K562 (cell line): Measurements from ENCODE around the gene MED20. TPM values are rescaled to one million over a fixed set of nuclear protein-coding genes. Genes with fewer than 3 reads are reported as not detected.

Experiments used
- ATF4 ChIP-seq: fragments of 450-650 bp; formaldehyde crosslinking; IDR thresholded peaks from 2 replicates; pipeline ENCODE4 v1.4.0; 2022; ENCODE audit warnings: mild to moderate bottlenecking, moderate library complexity
- E2F8 ChIP-seq: fragments of 450-650 bp; IDR thresholded peaks from 2 replicates; pipeline ENCODE4 v1.7.1; 2018; ENCODE audit warnings: mild to moderate bottlenecking, low read depth; ENCODE audit not compliant: partially characterized antibody
- ETV1 ChIP-seq: fragments of 450-650 bp; conservative IDR thresholded peaks from 2 replicates; pipeline ENCODE4 v1.6.1; 2016; ENCODE audit warnings: missing genetic modification characterization, control low read depth, low read depth, missing compliant biosample characterization
- ETV6 ChIP-seq, 3 experiments: fragments of 150-350 bp in 1 of 3; sonication (generic) in 1 of 3; formaldehyde crosslinking in 1 of 3; IDR thresholded peaks; 2 replicates each; pipeline versions ENCODE4 v1.6.1 to v1.8.0; 2014 to 2022; ENCODE audit warnings: borderline replicate concordance in 2 of 3, low read depth in 2 of 3, antibody characterized with exemption in 1 of 3, low read length in 1 of 3, mild to moderate bottlenecking in 1 of 3, missing genetic modification reagents in 1 of 3
- HNRNPH1 ChIP-seq: fragments of 200-400 bp; formaldehyde crosslinking; optimal IDR thresholded peaks from 2 replicates; pipeline ENCODE3; 2017; ENCODE audit warnings: low read depth, mild to moderate bottlenecking, low read length, moderate library complexity
- NR2C2 ChIP-seq, 2 experiments: fragments of 200-800 bp in 1 of 2; sonication (Bioruptor generic) in 1 of 2; sonication (generic) in 1 of 2; formaldehyde crosslinking in 1 of 2; IDR thresholded peaks; 2 replicates each; pipeline versions ENCODE4 v1.6.1 to v1.8.0; 2016 to 2022; ENCODE audit warnings: mild to moderate bottlenecking in 1 of 2, missing compliant biosample characterization in 1 of 2, missing genetic modification characterization in 1 of 2, missing genetic modification reagents in 1 of 2
- RBM34 ChIP-seq: fragments of 200-400 bp; formaldehyde crosslinking; IDR thresholded peaks from 2 replicates; pipeline ENCODE4 v1.6.1; 2018; ENCODE audit warnings: low read length, borderline replicate concordance; ENCODE audit not compliant: insufficient read depth
- SRF ChIP-seq, 2 experiments: fragments of 250-450, 450-650 bp in 1 of 2; sonication (Bioruptor Pico) in 1 of 2; sonication (generic) in 1 of 2; formaldehyde crosslinking; IDR thresholded peaks; 2 replicates each; pipeline versions ENCODE4 v1.5.0 to v1.5.1; 2020 to 2022; ENCODE audit warnings: mild to moderate bottlenecking in 1 of 2, missing genetic modification reagents in 1 of 2
- TAF1 ChIP-seq: IDR thresholded peaks from 2 replicates; pipeline ENCODE4 v1.6.1; 2011; ENCODE audit warnings: mild to moderate bottlenecking, low read length, moderate library complexity; ENCODE audit not compliant: insufficient read depth, control insufficient read depth, severe bottlenecking; ENCODE audit errors: extremely low read depth
- TAF9B ChIP-seq: fragments of 450-650 bp; IDR thresholded peaks from 2 replicates; pipeline ENCODE4 v1.6.1; 2018; ENCODE audit warnings: mild to moderate bottlenecking; ENCODE audit not compliant: partially characterized antibody
- U2AF2 ChIP-seq: fragments of 200-400 bp; formaldehyde crosslinking; optimal IDR thresholded peaks from 2 replicates; pipeline ENCODE3; 2017; ENCODE audit warnings: low read depth, mild to moderate bottlenecking, low read length
- ZBTB43 ChIP-seq: sonication (generic); formaldehyde crosslinking; IDR thresholded peaks from 2 replicates; pipeline ENCODE4 v1.8.0; 2023; ENCODE audit warnings: mild to moderate bottlenecking, missing genetic modification reagents
- ZFPM2 ChIP-seq: fragments of 250-450 bp; sonication (Bioruptor Pico); IDR thresholded peaks from 2 replicates; pipeline ENCODE4 v1.5.1; 2022; ENCODE audit warnings: mild to moderate bottlenecking
- ZNF57 ChIP-seq: fragments of 450-650 bp; formaldehyde crosslinking; IDR thresholded peaks from 2 replicates; pipeline ENCODE4 v1.4.0; 2020; ENCODE audit warnings: mild to moderate bottlenecking, moderate library complexity
- polyA plus RNA-seq, 8 experiments: library from polyadenylated mRNA; depleted of rRNA in 4 of 8; stranded (reverse) in 5 of 8; unstranded in 3 of 8; fragments of >200 nt; fragmentation: Nextera tagmentation in 2 of 8; fragmentation: Illumina TruSeq in 1 of 8; extraction: Ambion mirVana in 2 of 8; extraction: Trizol in 1 of 8; gene quantifications; 2 replicates each; pipeline versions ENCODE4 v1.2.1 to v1.2.3, GENCODE V29; 2011 to 2014; ENCODE audit warnings: inconsistent platforms in 1 of 8, missing spikeins in 1 of 8
- total RNA-seq, 7 experiments: library from RNA; depleted of rRNA in 6 of 7; stranded (reverse); fragments of >200 nt in 6 of 7; fragmentation: Illumina TruSeq in 2 of 7; extraction: Trizol in 2 of 7; gene quantifications; 2 replicates each; pipeline versions ENCODE4 v1.2.1 to v1.2.3, GENCODE V29; 2011 to 2021; ENCODE audit warnings: low replicate concordance in 1 of 7
- TF ChIP-seq, protein P1 (sequence below): fragments of 450-650 bp; IDR thresholded peaks from 2 replicates; pipeline ENCODE4 v1.6.1; 2016; ENCODE audit warnings: missing biosample characterization, missing genetic modification characterization
- TF ChIP-seq, protein P2 (sequence below): sonication (generic); formaldehyde crosslinking; IDR thresholded peaks from 2 replicates; pipeline ENCODE4 v1.8.0; 2022; ENCODE audit warnings: missing genetic modification reagents, mild to moderate bottlenecking, moderate library complexity, borderline replicate concordance
- TF ChIP-seq, protein P3 (sequence below): sonication (generic); formaldehyde crosslinking; IDR thresholded peaks from 2 replicates; pipeline ENCODE4 v1.8.0; 2022; ENCODE audit warnings: mild to moderate bottlenecking, missing genetic modification reagents

MED20 gene
- total and polyA plus RNA-seq, 9 of the 15 experiments (the other 6 are each of a cell fraction or from before 2014, with no cell fraction given) = 27.3 to 80.9 (median 46.0) TPM

DNA sequence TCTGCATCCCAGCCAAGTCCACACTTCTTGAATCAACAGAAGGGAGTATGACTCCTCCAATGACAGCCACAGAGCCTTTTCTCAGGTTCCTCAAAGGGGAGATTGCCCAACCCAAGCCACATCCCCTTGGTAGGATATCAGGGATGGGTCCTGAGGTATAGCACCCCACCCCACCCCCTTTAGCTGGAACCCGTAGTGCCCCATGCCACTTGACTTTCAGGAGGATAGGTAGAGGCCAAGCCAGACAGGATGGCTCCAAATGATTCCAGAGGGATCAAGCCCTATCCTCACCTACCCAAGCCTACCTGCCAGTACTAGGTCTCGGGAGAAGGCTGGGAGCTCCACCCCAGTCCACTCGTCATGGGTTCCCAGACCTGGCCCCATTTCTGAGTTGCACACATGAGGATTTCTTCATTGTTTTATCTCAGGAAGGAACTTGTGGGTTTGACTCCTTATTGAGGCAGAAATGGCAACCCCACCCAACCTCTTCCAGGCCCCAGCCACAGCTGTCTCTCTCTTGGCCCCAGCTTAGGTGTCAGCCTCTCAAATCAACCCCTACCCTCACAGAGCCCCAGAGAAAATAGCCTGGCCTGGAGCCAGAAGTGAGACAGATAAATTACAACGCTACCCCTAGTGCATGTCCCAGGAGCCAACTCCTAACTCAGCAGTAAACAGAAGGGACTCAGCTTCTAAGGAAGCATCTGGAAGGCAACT is 17.1 kb upstream of the MED20 start (continued):
- TF ChIP-seq E2F8 = no peak
- TF ChIP-seq, protein P1, sequence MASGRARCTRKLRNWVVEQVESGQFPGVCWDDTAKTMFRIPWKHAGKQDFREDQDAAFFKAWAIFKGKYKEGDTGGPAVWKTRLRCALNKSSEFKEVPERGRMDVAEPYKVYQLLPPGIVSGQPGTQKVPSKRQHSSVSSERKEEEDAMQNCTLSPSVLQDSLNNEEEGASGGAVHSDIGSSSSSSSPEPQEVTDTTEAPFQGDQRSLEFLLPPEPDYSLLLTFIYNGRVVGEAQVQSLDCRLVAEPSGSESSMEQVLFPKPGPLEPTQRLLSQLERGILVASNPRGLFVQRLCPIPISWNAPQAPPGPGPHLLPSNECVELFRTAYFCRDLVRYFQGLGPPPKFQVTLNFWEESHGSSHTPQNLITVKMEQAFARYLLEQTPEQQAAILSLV (tag) = no peak
- no peak for TF ChIP-seq RBM34
- 0 out of 2 replicates have a peak, but pooled peaks have one; percentile 5 for TF ChIP-seq ZNF57 (CRISPR knock-in tag)
- TF ChIP-seq TAF9B = no peak
- TF ChIP-seq ETV1 (tag) = peak; percentile 48; the same call in 1 of the 2 replicates
- TF ChIP-seq HNRNPH1 = no peak
- TF ChIP-seq ETV6 (IDR thresholded peaks at IDR 0.05; ENCODE audit: borderline replicate concordance in 1 of 2, low read depth in 2 of 2, low read length in 1 of 2) = 0 out of 4 replicates have a peak, but pooled peaks of 1 of the 2 experiments have one; percentile 48
- no peak for TF ChIP-seq ETV6 (CRISPR knock-in tag; IDR thresholded peaks at IDR 0.05; ENCODE audit: borderline replicate concordance)
- no peak for TF ChIP-seq U2AF2
- TF ChIP-seq TAF1 = no peak
- no peak for TF ChIP-seq NR2C2 (CRISPR knock-in tag; IDR thresholded peaks at IDR 0.05)
- no peak for TF ChIP-seq NR2C2 (tag; IDR thresholded peaks at IDR 0.05)
- no peak for TF ChIP-seq ZFPM2
- TF ChIP-seq, protein P2, sequence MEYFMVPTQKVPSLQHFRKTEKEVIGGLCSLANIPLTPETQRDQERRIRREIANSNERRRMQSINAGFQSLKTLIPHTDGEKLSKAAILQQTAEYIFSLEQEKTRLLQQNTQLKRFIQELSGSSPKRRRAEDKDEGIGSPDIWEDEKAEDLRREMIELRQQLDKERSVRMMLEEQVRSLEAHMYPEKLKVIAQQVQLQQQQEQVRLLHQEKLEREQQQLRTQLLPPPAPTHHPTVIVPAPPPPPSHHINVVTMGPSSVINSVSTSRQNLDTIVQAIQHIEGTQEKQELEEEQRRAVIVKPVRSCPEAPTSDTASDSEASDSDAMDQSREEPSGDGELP (CRISPR knock-in tag) = peak; percentile 90
- TF ChIP-seq, protein P3, sequence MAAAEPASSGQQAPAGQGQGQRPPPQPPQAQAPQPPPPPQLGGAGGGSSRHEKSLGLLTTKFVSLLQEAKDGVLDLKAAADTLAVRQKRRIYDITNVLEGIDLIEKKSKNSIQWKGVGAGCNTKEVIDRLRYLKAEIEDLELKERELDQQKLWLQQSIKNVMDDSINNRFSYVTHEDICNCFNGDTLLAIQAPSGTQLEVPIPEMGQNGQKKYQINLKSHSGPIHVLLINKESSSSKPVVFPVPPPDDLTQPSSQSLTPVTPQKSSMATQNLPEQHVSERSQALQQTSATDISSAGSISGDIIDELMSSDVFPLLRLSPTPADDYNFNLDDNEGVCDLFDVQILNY (CRISPR knock-in tag) = no peak
- no peak for TF ChIP-seq ATF4 (CRISPR knock-in tag)
- TF ChIP-seq ZBTB43 = no peak
- peak in 1 of 2 experiments; percentile 43; a peak in 1 of 4 replicates for TF ChIP-seq SRF (CRISPR knock-in tag; IDR thresholded peaks at IDR 0.05)
